Mesendoderm (in vitro differentiated cells): ENCODE measurements around the gene DNASE1L3.
"Not testable (repeated sequence)": the region's sequence is repeated elsewhere in the genome, so short reads cannot be mapped to it uniquely, and the experiment has no call there.

ENCODE experiments used
- DNase-seq: peaks from one replicate; pipeline ENCODE4 v3.0.0; 2013
- H2AK5ac ChIP-seq: 2 replicates; pipeline ENCODE4 v1.6.1; 2013; ENCODE audit warnings: low read length, inconsistent platforms
- H2BK120ac ChIP-seq: 2 replicates; pipeline ENCODE4 v1.6.1; 2013; ENCODE audit warnings: low read depth, mild to moderate bottlenecking, low read length, moderate library complexity, mixed read lengths
- H2BK15ac ChIP-seq: replicated peaks from 2 replicates; pipeline ENCODE4 v1.6.1; 2013; ENCODE audit warnings: low read depth, mild to moderate bottlenecking, moderate library complexity
- H2BK5ac ChIP-seq: 2 replicates; pipeline ENCODE4 v1.6.1; 2013; ENCODE audit warnings: low read length, inconsistent platforms
- H3K18ac ChIP-seq: 2 replicates; pipeline ENCODE4 v1.6.1; 2013; ENCODE audit warnings: mild to moderate bottlenecking, low read length, mixed read lengths
- H3K23ac ChIP-seq: one replicate; pipeline ENCODE4 v1.6.1; 2013; ENCODE audit warnings: low read length
- H3K27ac ChIP-seq: 2 replicates; pipeline ENCODE4 v1.5.1; 2013; ENCODE audit warnings: low read depth, mild to moderate bottlenecking, inconsistent platforms, low read length, moderate library complexity
- H3K27me3 ChIP-seq: 2 replicates; pipeline ENCODE4 v1.6.1; 2013; ENCODE audit warnings: low read length, control low read depth, mild to moderate bottlenecking, inconsistent platforms; ENCODE audit not compliant: insufficient read depth, poor library complexity
- H3K36me3 ChIP-seq: 2 replicates; pipeline ENCODE4 v1.6.1; 2013; ENCODE audit warnings: low read length, inconsistent platforms; ENCODE audit not compliant: control insufficient read depth, insufficient read depth
- H3K4ac ChIP-seq: one replicate; pipeline ENCODE4 v1.6.1; 2013; ENCODE audit warnings: low read depth, mild to moderate bottlenecking, low read length, moderate library complexity
- H3K4me1 ChIP-seq: 2 replicates; pipeline ENCODE4 v1.6.1; 2013; ENCODE audit warnings: low read depth, low read length, inconsistent platforms; ENCODE audit not compliant: control insufficient read depth
- H3K4me2 ChIP-seq: 2 replicates; pipeline ENCODE4 v1.6.1; 2013; ENCODE audit warnings: low read length
- H3K4me3 ChIP-seq: 2 replicates; pipeline ENCODE4 v1.5.1; 2013; ENCODE audit warnings: mild to moderate bottlenecking, low read length
- H3K56ac ChIP-seq: one replicate; pipeline ENCODE4 v1.6.1; 2013; ENCODE audit warnings: low read length
- H3K79me1 ChIP-seq: 2 replicates; pipeline ENCODE4 v1.6.1; 2013; ENCODE audit warnings: low read length, inconsistent platforms
- H3K79me2 ChIP-seq: 2 replicates; pipeline ENCODE4 v1.6.1; 2013; ENCODE audit warnings: mild to moderate bottlenecking, low read length; ENCODE audit not compliant: control insufficient read depth, insufficient read depth
- H3K9ac ChIP-seq: 2 replicates; pipeline ENCODE4 v1.6.1; 2013; ENCODE audit warnings: low read length, inconsistent platforms
- H4K5ac ChIP-seq: one replicate; pipeline ENCODE4 v1.6.1; 2013; ENCODE audit warnings: low read length
- H4K8ac ChIP-seq: one replicate; pipeline ENCODE4 v1.6.1; 2013; ENCODE audit warnings: low read depth, mild to moderate bottlenecking, control low read depth, low read length, moderate library complexity
- WGBS: extraction: QIAGEN DNeasy Blood & Tissue Kit; methylation state at CpG from one replicate; pipeline ENCODE4 v1.1.7; 2013; ENCODE audit warnings: low lambda C conversion rate, missing lambda C conversion rate; ENCODE audit not compliant: insufficient coverage; ENCODE audit errors: extremely low coverage; 5-methylcytosine and 5-hydroxymethylcytosine counted together

The DNASE1L3 gene

GRCh38 chr3:58201451-58201850, 9.3 kb downstream of the DNASE1L3 start:
- H3K4me2 ChIP-seq, H4K5ac ChIP-seq, H2AK5ac ChIP-seq, H3K79me2 ChIP-seq, H3K9ac ChIP-seq, H2BK5ac ChIP-seq, H3K18ac ChIP-seq, H3K4ac ChIP-seq, H3K4me1 ChIP-seq, H3K27ac ChIP-seq, H3K27me3 ChIP-seq, H3K36me3 ChIP-seq, H2BK120ac ChIP-seq, H3K79me1 ChIP-seq, H3K23ac ChIP-seq, H3K56ac ChIP-seq, H2BK15ac ChIP-seq, H3K4me3 ChIP-seq, DNase-seq, H4K8ac ChIP-seq: not testable (repeated sequence)
- WGBS, result no CpG with 5 or more reads among the region's 3 CpGs

DNA sequence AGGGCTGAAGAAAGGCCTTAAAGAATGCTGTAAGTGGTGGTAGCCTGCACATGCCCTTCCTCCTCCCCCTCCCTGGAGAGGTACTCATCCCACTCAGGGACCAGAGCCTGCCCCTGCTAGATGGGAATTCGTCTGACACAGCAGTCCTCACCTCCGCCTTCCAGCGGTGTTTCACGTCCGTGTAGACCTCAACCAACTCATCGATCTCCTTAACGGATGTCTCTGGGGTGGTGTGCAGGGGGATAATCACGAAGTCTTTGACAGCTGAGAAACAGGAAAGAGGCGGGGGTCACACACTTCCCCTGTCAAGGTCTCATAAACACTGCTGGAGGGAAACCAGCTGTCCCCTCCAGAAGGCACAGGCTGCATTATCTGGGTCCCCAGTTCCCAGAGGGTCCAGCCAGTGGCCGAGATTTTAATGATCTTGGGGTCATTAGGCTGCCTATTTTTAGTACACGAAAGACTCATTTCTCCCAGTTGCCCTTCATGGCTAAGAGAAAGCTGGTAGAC, 9.9 kb downstream of the DNASE1L3 start:
- Histone ChIP-seq H3K36me3 (no peaks in the 10 kb centered on the region), H4K5ac (no peak overlapping the region), H2BK120ac (no peak overlapping the region), H3K9ac (no peak overlapping the region), H4K8ac (no peak overlapping the region), H3K79me2 (no peaks in the 10 kb centered on the region), H3K18ac (no peak overlapping the region), H3K27ac (no peak overlapping the region), H3K4ac (no peak overlapping the region), H3K23ac (no peak overlapping the region), H3K79me1 (no peaks in the 10 kb centered on the region), H3K4me1 (no peaks in the 10 kb centered on the region), H2AK5ac (no peak overlapping the region), H2BK15ac (no peak overlapping the region), H3K4me3 (no peak overlapping the region), H2BK5ac (no peak overlapping the region), H3K27me3 (no peaks in the 10 kb centered on the region), H3K56ac (no peak overlapping the region), H3K4me2 (no peak overlapping the region)
- no CpG with 5 or more reads among the region's 11 CpGs for WGBS
- DNase-seq, result no peak

DNA sequence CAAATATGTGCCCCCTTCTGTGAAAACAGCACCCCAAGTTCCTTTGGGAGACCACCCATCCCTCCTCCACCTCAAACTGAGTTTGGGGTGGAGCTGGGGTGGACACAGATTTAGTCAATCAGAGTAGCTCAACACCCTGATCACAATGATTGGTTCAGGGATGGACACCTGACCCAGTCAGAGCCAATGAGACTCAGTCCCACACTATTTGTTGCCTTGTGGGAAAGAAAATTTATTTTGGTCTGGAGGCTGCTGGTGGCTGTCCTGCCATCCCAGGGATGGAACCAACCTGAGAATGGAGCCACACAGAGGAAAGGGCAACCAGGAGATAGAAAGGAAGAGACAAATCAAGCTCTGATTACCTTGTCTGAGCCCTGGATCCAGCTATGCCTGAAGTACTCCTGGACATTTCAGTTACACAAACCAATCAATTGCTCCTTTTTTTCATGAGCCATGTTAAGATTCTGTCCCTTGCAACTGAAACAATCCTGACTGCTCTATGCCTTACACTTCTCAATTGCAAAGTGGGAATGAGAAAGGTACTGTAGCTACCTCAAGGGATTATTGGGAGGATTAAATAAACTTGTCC, 10.6 kb downstream of the DNASE1L3 start:
- Histone ChIP-seq H2AK5ac (no peak overlapping the region), H3K18ac (no peak overlapping the region), H3K36me3 (no peaks in the 10 kb centered on the region), H4K5ac (no peak overlapping the region), H2BK5ac (no peak overlapping the region), H3K23ac (no peak overlapping the region), H3K4me2 (no peak overlapping the region), H3K27ac (no peak overlapping the region), H2BK15ac (no peak overlapping the region), H3K79me1 (no peaks in the 10 kb centered on the region), H3K4me1 (no peaks in the 10 kb centered on the region), H3K9ac (no peak overlapping the region), H3K4ac (no peak overlapping the region), H3K79me2 (no peaks in the 10 kb centered on the region), H4K8ac (no peak overlapping the region), H3K56ac (no peak overlapping the region), H3K4me3 (no peak overlapping the region), H2BK120ac (no peak overlapping the region), H3K27me3 (no peaks in the 10 kb centered on the region)
- DNase-seq, result no peak

DNA sequence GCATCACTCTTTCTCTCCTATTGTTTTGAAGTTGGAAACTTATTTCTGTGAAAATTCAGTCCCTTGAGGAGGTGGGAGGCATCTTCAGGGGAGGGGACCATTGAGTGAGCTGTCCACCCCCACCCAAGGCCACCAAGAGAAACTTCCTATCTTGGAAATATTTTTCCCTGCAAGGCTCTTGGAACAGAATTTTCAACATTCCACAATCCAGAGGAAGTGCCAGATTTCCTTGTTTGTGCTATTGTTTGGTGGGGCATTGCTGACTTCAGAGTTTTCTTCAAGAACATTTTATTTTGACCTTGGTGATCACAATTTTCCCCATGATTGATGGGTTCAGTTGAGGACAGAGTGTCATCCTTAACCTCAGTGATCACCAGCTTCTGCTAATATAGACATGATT, 12.0 kb downstream of the DNASE1L3 start:
- H3K4me2 ChIP-seq, result no peak overlapping the region
- no peak overlapping the region for H3K4me3 ChIP-seq

DNA sequence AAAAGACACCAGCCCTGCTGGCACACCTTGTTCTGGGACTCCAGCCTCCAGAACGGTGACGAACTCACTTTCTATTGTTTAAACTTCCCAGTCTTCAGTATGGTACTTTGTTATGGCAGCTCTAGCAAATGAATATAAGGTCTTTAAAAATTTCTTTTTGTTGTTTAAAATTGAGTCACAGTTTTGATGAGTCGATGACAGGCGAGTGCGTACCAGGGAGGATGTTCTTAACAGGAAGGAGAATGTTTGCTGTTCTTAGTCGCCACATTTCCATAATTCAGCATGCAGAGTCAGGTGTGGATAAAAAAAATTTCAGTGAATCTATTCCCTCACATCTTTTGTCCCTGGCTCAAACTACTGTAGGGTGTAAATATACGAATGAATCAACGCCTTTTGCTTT, 12.4 kb downstream of the DNASE1L3 start:
- DNase-seq, result no peak
- H4K8ac ChIP-seq, result no peak overlapping the region
- no peak overlapping the region for H3K4me3 ChIP-seq
- H3K9ac ChIP-seq, result no peak overlapping the region
- H3K27ac ChIP-seq, result no peak overlapping the region
- H2BK15ac ChIP-seq, result no peak overlapping the region
- no peak overlapping the region for H2BK120ac ChIP-seq
- H3K4me2 ChIP-seq, result no peak overlapping the region
- H3K18ac ChIP-seq, result no peak overlapping the region
- H3K23ac ChIP-seq, result no peak overlapping the region
- no peaks in the 10 kb centered on the region for H3K79me2 ChIP-seq
- no peaks in the 10 kb centered on the region for H3K4me1 ChIP-seq
- WGBS, result no CpG with 5 or more reads among the region's 8 CpGs
- no peak overlapping the region for H4K5ac ChIP-seq
- H3K36me3 ChIP-seq, result no peaks in the 10 kb centered on the region
- H2BK5ac ChIP-seq, result no peak overlapping the region
- no peaks in the 10 kb centered on the region for H3K27me3 ChIP-seq
- H2AK5ac ChIP-seq, result no peak overlapping the region
- no peaks in the 10 kb centered on the region for H3K79me1 ChIP-seq
- H3K56ac ChIP-seq, result no peak overlapping the region
- H3K4ac ChIP-seq, result no peak overlapping the region

More for the DNA sequence above, 12.0 kb downstream of the DNASE1L3 start:
- H3K27ac ChIP-seq, result no peak overlapping the region
- no peak overlapping the region for H3K18ac ChIP-seq
- no peak overlapping the region for H2BK15ac ChIP-seq
- no peaks in the 10 kb centered on the region for H3K79me1 ChIP-seq
- no peak overlapping the region for H2AK5ac ChIP-seq
- H3K23ac ChIP-seq, result no peak overlapping the region
- H3K36me3 ChIP-seq, result no peaks in the 10 kb centered on the region
- no peak overlapping the region for H4K5ac ChIP-seq
- no peak overlapping the region for H3K56ac ChIP-seq
- H3K4me1 ChIP-seq, result no peaks in the 10 kb centered on the region
- no peak overlapping the region for H3K9ac ChIP-seq
- H2BK120ac ChIP-seq, result no peak overlapping the region
- H3K4ac ChIP-seq, result no peak overlapping the region
- DNase-seq, result no peak
- no peaks in the 10 kb centered on the region for H3K79me2 ChIP-seq
- H4K8ac ChIP-seq, result no peak overlapping the region
- H2BK5ac ChIP-seq, result no peak overlapping the region
- H3K27me3 ChIP-seq, result no peaks in the 10 kb centered on the region

GRCh38 chr3:58197588-58197987, 13.2 kb downstream of the DNASE1L3 start:
- Histone ChIP-seq H3K27ac (no peak overlapping the region), H3K4ac (no peak overlapping the region), H3K79me1 (no peaks in the 10 kb centered on the region), H3K27me3 (no peaks in the 10 kb centered on the region), H4K8ac (no peak overlapping the region), H3K79me2 (no peaks in the 10 kb centered on the region), H3K23ac (no peak overlapping the region), H3K4me1 (no peaks in the 10 kb centered on the region), H3K4me3 (no peak overlapping the region), H3K56ac (no peak overlapping the region), H2BK120ac (no peak overlapping the region), H3K36me3 (no peaks in the 10 kb centered on the region), H2AK5ac (no peak overlapping the region), H3K9ac (no peak overlapping the region), H2BK15ac (no peak overlapping the region), H4K5ac (no peak overlapping the region), H2BK5ac (no peak overlapping the region), H3K18ac (no peak overlapping the region), H3K4me2 (no peak overlapping the region)
- DNase-seq, result no peak
- WGBS, result no CpG with 5 or more reads among the region's 10 CpGs
